GM13977 (cell line): Measurements from ENCODE around the gene DNLZ.
A peak's percentile ranks its signal among the peaks of the same experiment; 100 is the strongest.

Source experiments
- DNase-seq: peaks from one replicate; pipeline ENCODE4 v3.0.0; 2012; ENCODE audit warnings: low spot score
- in situ Hi-C: fragments of 300-500 bp; cut with MboI; formaldehyde crosslinking; loops from one replicate; pipeline ENCODE4 v1.12.0; 2022; ENCODE audit warnings: low sequenced_read_pairs, low pct_unique_long_range_greater_than_20kb, mixed read lengths, inconsistent platforms; ENCODE audit not compliant: unreplicated experiment
- TF ChIP-seq, protein P1 (sequence below): IDR thresholded peaks from 2 replicates; pipeline ENCODE4 v1.5.1; 2012; ENCODE audit warnings: mild to moderate bottlenecking, control low read depth; ENCODE audit not compliant: insufficient read depth; ENCODE audit errors: extremely low read depth, missing control alignments

DNLZ gene

DNA sequence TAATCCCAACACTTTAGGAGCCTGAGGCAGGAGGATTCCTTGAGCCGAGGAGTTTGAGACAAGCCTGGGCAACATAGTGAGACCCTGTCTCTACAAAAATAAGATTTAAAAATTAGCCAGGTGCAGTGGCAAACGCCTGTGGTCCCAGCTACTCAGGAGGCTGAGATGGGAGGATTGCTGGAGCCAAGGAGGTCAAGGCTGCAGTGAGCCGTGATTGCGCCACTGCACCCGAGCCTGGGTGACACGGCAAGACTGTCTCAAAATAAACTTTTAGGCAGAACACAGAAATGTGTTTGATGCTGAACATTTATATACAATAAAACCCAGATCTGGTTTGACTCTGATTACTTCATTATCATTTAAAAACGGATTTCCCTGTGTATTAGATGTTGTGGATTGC is 41.9 kb upstream of the DNLZ start:
- TF ChIP-seq, protein P1, sequence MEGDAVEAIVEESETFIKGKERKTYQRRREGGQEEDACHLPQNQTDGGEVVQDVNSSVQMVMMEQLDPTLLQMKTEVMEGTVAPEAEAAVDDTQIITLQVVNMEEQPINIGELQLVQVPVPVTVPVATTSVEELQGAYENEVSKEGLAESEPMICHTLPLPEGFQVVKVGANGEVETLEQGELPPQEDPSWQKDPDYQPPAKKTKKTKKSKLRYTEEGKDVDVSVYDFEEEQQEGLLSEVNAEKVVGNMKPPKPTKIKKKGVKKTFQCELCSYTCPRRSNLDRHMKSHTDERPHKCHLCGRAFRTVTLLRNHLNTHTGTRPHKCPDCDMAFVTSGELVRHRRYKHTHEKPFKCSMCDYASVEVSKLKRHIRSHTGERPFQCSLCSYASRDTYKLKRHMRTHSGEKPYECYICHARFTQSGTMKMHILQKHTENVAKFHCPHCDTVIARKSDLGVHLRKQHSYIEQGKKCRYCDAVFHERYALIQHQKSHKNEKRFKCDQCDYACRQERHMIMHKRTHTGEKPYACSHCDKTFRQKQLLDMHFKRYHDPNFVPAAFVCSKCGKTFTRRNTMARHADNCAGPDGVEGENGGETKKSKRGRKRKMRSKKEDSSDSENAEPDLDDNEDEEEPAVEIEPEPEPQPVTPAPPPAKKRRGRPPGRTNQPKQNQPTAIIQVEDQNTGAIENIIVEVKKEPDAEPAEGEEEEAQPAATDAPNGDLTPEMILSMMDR: no peak
- DNase-seq: no peak
- in situ Hi-C loops: no loop called here

DNA sequence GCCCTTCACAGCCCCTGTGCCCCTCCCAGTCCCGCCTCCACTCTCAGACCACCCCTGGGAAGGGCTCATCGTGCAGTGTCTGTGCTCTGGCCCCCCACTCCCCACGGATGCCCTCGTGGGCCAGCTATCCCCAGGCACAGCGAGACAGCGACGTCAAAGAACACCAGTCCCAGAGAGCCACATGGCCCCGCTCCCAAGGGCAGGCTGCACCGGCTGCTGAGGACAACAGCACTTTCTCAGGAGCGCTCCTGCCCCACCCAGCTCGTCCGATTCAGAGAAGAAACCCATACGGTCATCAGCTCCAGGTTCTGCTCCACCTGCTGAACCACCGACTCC is 41.2 kb upstream of the DNLZ start:
- in situ Hi-C loops: no loop called here
- TF ChIP-seq, protein P1: no peak
- no peak for DNase-seq

GRCh38 chr9:136403915-136404800 is 40.6 kb upstream of the DNLZ start:
- in situ Hi-C loops: no loop called here
- peak; percentile 80 for DNase-seq
- TF ChIP-seq, protein P1: no peak

GRCh38 chr9:136403538-136403914 is 40.0 kb upstream of the DNLZ start:
- TF ChIP-seq, protein P1: no peak
- peak; percentile 82 for DNase-seq

DNA sequence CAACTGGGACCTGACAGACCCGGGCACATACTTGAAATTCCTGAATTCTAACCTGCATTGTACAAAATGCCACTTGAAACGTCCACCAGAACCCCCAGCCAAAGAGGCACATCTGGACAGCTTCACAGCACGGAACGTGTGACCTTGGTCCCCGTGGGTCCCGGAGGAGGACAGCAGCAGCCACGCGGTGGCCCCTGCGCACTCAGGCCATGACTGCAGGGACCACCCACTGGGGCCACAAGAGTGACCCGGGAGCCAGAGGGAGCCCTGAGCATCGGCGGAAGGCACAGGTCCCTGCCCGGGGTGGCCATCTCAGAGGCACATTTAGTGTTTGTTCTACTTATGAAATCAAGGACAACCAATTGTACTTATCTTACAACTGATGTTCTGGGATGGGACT is 38.5 kb upstream of the DNLZ start:
- TF ChIP-seq, protein P1: no peak
- no peak for DNase-seq
- in situ Hi-C loops: no loop called here

More at GRCh38 chr9:136403538-136403914, 40.0 kb upstream of the DNLZ start:
- in situ Hi-C loops: no loop called here

DNA sequence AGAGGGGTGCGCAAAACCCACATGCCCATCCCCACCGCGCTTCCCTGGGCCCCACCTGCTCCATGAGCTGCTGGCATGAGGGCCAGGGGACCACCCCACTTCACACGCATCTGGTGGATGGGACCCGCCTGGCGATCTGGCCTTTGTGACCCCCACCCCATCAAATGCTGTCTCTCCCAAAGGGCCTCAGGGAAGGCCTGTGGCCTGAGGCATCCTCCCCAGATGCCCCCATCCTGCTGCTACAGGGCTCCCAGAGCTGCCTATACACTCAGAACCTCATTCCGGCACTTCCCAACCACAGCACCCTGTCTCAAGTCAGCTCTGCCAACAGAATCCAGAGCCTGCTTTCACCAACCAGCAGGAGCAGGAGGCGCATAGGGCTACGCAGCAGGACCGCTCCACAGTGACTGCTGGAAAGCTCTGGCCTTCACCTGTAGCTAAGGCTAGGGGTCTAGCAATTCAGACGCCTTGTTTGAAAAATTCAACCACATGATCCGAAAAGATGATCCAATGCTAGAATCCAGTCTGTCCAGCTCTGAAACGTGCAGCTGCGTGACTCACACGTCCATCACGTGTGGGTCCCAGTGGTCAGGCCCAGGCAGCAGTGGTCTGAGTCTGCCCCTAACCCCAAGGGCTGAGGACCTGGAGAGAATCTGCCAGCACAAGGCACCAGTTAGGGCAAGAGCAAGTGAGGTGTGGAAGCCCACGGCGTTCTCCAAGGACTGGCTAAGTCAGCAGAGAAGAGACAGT is 37.8 kb upstream of the DNLZ start:
- no peak for DNase-seq
- in situ Hi-C loops: no loop called here
- TF ChIP-seq, protein P1: no peak
